Hematopoietic multipotent progenitor cell treated with erythropoietin and hydrocortisone succinate and interleukin-3 and kit ligand, for 15 days (in vitro differentiated cells): ENCODE data around the gene ITPKB.

ENCODE experiments used
- DNase-seq: peaks from one replicate; pipeline ENCODE4 v3.0.0-alpha.2; 2015; ENCODE audit warnings: low spot score

The ITPKB gene

DNA sequence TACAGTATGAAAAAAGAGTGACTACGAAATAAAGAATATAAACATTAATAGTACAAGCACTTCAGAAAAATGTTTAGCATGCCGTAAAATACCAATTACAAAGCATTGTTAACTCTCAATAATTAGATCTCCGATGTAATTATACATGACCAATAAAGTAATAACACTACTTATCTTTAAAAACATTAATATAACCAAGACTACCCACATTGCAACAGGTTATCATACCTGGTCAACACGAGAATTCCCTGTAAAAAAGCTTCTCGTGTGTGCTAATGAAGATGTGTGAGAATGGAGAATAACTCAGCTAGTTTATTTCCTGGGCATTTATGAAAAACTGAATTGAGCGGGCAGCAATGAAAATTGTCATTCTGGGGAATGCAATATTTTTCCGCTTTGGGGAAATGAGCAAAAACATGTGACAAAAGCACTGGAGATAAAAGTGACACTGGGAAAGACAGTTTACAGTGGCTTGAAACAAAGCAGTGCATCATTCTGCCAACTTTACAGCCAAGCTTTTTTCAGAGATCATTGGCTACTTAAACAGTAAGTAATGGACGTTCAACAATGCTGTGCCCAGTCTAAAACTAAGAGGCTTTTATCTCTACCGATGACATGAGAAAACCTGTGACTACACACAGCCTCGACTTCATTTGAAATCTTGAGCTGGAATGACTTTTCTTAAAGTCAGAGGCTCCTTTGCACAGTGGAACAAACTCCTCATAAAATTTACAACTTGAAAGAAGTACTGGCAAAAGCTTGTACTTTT is 34.7 kb downstream of the ITPKB start:
- DNase-seq, result no peak

DNA sequence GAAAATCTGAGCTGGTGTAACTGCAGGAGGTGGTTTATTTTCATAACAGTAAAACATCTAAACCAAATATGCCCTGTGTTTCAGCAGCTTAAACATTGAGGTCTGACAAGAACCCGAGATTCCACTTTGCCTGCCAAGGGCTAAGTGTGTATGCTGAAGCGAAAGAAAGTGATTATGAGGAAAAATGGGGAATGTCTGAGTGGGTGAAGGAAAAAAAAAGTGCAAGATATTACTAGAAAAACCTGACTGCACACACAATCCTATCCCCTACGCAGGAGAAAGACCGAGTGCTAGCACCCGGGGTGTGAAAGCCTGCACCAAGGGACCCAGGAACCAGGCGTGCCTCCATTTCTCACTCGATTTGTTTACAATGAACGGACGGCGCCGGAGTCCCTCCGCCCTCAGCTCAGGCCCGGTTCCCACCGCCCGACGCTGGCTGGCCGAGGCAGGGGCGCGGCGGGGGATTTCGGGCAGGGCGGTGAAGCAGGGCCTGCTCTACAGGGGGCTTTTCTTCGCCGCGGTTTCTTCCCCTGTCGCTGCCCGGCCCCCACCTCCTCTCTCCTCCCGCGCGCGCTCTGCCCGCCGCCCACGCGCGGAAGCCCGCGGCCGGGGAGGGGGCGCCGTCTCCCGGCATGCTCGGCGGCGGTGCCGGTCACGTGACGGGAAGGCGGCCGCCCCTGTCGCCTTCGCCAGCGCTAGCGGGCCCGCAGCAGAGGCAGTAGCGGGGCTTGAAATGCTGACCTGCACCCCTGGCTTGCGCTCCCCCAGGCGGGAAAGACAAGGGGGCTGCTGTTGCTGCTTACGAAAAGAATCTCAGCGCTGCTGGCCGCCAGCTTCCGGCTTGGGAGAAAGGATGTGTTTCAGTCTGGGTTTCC is 35.9 kb downstream of the ITPKB start:
- peak; percentile 67 for DNase-seq

DNA sequence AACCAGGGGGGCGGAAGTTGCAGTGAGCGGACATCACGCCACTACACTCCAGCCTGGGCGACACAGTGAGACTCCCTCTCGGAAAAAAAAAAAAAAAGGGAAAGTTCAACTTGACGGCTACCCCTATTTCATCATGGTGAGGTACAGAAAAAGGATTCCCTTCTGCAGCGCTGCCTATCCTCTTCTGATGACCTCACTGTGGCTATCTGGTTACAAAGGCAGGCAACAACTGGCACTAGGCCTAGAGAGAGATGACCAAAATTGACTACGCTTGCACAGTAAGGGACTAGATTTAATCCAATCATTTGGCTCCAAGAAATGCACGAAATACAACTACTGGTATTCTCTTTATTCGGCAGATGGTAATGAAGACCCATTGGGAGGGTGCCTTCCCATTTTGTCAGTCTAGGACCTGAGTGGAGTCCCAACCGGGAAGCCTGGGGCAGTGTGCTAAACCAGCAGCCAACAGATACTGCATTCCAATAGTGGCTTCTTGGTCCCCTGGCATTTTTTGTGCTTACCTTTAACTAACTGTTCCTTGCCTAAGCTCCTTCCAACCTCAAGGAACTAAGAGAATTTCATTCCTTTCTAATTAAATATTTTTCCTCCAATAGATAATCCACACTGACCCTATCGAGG is 36.6 kb downstream of the ITPKB start:
- DNase-seq, result peak; percentile 41

DNA sequence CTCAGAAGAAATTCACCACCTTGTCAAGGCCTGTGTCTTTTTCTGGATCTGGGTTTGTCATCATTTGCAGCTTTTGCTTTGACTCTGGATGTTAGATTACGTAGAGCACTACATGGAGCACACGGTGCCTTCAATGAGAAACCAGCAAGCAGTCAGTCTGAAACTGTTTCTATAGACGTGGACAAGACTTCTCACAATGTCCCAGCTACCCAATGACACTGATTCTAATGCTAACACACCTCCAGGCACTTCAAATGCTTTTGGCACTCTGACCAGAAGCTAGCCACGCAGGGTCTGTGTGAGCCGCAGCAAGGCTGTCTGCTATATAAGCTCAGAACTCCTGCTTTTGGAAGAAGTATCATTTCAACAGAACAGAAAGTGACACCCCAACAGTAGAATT is 38.2 kb downstream of the ITPKB start:
- no peak for DNase-seq

DNA sequence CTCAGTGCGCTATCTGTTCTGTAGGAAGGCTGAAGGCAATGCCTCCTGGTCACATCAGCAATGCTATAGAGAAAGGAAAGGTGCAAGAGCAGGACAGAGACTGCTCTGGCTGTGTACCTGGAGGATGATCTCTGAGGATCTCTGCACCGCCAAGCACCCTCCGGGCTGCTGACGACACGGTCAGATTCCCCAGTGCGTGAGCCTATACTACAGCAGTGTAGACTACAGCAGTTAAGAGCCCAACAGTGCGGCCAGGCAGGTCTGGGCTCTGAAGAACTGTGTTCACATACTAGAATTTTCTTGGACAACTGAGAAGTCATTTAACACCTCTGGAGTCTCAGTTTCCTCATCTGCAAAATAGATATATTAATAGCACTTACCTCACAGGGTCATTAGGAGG is 39.9 kb downstream of the ITPKB start:
- no peak for DNase-seq

DNA sequence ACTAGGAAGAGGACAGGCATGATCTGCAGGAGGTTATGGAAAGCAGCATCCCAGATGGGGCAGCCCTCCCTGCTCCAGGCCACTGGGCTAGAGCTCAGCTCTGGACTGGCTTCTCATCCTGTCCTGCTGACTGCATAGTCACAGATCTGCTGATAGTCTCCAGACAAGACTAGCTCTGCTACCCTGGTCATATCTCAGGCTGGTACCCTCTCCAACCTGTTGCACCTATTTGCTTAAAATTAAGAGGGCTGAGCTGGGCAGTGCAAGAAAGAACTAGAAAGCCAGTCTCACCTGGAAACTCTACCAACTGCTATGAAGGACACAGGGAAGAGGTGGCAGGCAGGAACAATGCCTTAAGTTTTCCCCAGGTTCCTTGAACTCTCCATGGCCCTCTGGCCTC is 40.4 kb downstream of the ITPKB start:
- DNase-seq, result no peak

DNA sequence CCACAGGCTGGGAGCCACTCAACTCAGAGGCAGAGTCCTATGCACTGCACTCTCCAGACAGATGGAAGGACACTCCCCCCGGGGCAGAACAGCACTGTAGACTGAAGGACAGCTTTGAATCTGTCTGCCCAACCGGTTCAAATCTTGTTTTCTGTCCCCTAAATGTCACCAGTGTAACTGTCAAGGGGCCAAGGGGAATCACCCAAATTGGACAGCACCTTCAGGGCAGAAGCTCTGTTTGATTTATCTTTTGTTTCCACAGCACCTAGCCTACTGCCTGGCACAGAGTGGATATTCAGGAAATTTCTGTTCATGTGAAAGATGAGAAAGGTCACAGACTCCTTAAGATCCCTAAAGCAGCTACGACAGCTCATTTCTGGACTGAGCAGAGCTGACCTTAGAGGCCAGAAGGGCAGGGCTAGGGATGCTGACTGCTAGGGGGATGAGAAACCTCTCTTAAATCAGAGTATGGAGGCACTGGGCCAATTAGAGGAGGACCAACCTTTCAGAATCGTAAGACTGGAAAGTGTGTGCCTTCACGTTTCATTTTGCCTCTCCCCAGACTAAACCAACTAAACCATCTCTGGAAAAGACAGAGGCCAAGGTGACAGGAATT is 41.0 kb downstream of the ITPKB start:
- DNase-seq, result no peak

DNA sequence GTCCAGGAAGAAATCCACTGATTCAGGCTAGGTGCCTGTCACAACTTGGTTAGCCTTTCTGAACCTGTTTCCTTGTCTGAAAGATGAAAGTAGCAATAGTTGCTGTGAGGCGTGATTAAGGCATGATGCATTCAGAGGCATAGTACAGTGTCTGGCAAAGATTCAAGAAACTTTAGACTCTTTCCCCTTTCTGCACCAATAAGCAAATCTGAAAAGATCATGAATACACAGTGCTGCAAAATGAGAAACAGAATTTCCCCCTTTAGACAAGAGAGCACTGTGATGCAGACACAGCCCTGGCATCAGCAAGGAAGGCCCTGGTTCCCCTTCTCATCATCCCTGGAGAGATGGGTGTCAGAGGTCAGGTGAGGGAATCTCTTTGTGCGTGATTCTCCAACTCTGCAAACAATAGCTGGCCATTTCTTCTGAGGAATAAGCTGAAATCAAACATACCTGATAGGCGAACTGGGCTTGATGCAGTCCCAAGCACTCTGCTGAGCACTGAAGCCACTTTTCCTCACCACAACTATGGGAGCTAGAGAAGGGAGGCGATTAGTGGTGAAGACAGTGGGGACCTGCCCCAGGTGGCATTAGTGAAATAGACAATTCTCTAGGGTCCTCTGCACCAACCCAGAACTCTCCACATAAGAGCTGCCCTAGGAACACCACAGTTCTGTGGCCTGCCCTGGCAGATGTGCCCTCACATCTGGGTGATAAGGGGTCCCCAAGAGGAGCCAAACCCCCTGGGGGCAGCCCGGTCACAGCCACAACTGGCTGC is 41.7 kb downstream of the ITPKB start:
- no peak for DNase-seq

DNA sequence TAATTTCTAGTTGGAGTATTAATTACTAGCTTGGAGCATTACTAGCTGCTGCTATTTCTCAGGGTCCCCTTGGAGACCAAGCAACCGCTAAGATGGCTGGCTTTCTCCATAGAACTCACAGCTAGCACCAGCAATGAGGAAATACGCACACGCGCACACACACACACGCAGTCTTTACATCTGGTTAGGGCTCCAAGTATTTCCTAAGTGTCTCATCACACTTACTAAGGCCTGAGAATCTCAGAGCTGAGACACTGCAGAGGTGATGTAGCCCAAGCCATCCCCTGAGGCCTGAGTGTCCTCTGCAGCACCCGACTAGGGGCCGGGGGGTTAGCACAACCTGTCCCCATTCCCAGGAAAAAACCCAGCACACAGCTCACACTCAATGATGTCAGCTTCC is 42.5 kb downstream of the ITPKB start:
- DNase-seq, result no peak

DNA sequence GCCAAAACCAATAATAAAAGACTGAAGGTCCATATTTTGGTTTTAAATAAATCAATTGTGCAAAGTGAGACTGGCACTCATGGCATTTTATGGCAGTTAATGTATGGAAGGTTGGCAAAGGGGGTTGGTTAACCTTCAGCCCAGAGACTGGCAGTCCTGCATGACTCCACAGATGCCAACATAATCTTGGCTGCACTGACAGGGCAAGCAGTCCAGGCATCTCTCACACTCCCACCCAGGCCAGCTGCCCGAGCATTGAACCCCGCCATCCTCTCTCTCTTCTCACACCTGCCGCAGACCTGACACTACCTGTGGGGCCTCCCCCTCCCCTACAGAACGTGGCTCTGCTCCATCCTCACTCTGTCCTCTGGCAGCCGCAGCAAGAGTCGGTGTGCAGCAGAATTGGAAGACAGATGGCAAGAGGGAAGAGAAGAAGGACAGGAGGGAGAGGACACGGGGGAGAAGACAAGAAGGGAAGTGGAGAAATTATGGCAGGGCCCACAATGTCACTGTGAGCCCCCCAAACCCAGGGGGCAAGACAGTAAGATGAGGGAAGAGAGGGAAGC is 43.7 kb downstream of the ITPKB start:
- no peak for DNase-seq

DNA sequence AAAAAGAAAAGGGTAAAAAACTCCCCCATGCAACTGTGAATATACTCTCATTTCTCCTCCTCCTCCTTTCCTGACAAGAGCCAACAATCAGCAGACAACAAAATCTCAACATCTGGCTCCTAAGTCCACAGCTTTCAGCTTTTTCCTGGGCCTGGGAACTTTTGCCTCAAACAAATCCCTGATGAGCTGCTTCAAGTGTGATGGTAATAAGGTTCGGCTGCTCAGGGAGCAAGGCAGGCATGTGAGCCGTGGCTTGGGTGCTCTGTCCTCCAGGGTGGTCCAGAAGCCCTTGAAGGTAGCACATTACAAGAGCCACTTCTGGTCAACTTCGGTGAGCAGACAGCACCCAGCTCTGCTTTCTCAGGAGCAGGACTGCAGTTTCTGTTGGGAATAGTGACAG is 46.3 kb downstream of the ITPKB start:
- no peak for DNase-seq

DNA sequence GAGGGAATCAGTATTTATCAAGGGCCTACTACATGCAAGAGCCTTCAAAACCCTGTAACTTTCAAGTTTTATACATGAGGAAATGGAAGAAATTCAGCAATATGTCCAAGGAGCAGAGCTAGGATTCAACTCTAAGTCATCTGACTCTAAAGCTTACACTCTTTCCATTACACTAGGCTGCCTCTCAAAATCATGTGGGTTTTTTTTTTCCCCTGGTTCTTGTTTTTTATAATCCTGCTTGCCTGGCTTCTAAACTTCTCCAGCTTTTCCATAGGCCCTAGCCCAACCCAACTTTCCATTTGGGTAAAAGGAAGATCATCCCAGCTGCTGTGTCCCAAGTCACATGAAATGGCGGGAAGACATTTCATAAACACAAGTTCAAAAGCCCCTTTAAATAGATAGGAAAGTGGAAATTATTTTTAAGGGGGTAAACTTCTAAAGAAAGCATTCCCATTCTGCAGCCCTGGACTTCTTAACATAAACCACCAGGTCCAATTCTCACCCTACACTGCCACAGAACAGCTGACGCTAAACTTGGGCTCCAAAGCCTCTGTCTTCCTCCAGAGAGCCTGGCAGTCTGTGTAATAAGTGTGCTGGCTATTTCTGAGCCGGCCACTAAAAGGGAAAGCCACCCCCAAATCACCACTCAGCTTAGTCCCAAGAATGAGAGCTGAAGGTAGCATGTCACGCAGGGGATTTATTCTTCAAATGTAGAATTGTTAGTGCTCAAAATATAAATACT is 46.9 kb downstream of the ITPKB start:
- no peak for DNase-seq

DNA sequence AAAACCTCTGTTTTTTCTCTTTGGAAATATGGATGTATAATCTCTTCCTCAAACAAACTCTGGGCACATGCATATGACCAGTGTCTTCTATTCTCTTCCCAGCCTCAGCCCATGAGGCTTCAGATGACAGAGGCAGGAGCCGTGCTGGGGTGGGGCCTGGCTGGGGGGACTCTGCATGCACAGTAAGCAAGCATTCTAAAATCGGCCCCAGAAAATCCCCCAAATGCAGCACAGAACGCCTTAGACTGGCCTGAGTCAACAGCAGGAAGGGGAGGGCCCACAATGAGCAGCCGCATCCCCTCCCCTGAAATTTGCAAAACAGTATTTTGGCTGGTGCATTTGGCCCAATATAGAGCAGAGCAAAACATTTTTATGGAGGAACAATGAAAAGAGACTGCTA is 47.8 kb downstream of the ITPKB start:
- no peak for DNase-seq

DNA sequence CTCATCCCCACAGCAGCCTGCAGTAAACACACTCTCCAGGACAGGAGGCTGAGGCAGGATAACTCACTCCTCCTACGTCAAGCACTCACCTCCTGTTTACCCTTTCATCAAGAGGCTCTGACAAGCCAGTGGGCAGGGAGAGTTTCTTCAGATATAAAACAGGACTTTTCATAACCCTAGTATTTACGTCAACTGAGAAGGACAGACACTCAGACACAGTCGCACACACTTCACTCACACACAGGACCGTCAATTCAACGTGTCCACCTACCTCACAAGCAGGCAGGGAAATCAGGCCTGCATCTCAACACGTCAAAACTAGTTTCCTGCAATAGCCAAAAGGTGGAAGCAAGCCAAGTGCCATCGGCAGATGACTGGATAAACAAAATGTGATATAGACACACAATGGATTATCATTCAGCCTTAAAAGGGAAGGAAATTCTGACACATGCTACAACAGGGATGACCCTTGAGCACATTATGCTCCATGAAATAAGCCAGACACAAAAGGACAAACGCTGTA is 48.6 kb downstream of the ITPKB start:
- no peak for DNase-seq

DNA sequence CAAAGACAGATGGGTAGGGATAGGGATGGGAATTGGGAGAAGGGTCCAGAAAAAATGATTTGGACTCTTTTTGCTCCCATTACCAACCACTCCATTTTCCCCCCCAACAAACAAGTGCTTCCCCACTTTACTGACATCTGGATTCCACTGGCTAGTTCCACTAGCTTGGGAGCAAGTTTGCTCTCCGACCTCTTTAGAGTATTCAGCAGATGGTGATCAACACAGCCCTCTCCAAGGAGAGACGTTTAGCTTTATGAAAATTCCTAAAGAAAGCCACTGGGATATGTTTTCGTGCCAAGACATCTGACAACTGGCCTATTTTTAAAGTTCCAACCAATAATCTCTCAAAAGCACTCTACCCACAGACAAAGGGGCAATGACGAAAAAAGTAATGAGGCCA is 50.3 kb downstream of the ITPKB start:
- no peak for DNase-seq

DNA sequence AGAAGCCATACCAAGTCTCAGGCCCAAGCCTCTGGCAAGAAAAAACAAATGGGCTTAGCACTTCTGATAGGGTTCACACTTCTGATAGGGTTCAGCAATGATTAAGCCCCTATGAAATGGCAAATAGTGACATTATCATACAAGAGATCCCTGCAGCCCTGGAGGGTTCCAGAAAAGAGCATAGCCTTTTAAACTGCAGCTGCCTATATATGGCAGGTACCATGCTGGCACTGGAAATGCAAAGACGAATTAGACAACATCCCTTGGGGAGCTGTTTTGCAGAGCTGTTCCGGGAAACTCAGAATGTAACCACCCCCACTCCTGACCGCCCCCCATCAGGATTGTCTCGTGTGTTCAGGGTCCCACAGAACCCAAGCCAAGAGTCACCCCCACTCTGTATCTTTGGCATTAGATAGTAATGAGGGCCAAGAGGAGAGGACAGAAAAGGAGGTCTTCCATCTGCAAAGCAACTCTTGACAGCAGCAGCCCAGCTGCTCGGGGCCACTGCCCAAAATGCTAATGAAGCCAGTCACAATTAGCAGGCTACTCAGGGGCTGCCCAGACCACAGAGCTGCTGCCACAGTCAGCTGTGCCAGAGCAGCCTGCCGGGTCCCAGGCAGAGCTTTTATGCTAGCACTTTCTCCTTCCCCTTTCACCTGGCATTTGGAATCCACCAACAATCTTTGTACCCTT is 50.9 kb downstream of the ITPKB start:
- no peak for DNase-seq

DNA sequence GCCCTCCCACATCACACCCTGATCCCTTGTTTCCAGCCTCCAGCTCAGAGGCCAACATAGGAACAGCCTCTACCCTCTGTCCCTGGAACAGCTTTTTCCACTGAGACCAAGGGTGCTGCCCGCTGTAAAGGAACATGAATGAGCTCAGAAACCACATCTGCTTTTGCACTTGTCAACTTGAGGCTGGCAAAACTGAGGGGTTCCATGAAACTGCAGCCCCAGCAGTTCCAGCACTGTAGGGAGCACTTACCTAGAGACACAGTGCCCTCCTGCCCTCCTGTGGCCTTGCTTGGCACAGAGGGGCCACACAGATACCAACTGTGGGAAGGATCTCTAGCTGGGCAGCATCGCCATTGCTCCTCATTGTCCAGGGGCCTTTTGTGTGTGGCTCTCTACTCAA is 51.7 kb downstream of the ITPKB start:
- no peak for DNase-seq

DNA sequence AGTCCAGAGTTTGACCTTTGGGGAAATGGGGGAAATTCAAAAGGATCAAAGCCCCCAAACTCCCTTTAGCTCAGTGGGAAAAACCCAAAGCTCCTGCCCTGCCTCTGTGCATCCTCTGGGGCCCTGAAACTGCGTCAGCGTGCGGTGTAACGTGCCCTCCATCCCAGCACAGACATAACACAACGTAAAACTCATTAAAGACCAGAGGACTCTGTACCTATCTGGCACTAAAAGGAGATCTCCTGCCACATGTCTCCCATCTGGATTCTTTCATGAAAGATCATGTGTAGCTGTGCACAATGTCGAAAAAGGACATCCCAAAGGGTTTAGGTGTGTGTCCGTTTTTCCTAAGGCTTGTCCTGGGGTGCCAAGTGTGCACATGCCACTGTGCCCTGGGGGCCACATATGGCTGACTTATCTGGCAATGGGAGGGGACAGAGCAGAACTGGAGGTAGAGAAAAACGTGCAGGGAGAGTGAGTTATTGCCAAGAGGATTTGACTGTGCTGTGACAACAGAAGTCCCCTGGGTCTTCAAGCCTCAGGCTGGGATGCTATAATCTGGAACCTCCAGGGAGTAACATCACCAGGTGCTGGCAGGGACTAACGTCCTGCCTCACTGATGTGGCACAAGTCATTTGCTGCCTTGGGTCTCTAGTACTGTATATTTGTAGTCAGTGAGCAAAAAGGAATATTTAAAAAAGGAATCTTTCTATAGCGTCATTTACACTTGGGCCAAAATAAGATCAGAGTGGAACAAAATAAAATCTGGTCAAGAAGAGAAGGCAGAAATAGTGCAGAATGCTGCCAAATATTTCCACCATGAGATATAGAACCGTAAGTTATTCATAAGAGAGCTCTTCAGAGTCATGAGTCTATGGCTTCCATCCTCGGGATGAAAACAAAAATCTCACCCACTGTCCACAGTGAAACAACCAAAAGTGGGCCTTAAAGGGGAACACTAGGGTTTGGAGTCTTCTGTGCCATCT is 52.3 kb downstream of the ITPKB start:
- no peak for DNase-seq
